ENCODE data around the gene C2orf76. TPM values are rescaled to one million over a fixed set of nuclear protein-coding genes. Genes with fewer than 3 reads are reported as not detected.

Gene C2orf76
- total and polyA plus RNA-seq, 7 donors = 4.1 to 9.3 (median 7.1) TPM

DNA sequence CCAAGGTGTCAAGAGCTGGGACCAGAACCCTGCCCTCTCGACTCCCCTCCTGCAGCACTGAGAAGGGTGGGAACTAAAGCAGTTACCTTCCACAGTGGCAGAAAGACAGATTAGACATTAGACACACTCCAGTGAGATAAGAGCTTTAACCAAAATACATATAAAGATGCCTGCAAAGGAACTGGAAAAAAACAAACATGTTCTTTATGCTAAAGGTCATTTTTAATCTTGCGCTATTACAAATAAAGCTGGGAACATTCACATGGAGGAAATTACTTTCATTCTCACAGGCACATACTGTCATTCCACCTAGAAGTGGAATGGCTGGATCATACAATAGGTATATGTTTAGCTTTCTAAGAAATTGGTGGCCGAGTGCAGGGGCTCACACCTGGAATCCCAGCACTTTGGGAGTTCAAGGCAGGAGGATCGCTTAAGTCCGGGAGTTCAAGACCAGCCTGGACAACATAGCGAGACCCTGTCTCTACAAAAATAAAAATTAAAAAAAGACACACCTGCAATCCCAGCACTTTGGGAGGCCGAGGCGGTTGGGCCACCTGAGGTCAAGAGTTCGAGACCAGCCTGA lies 41.9 kb downstream of the C2orf76 start:
- Histone ChIP-seq H3K27ac (no peak overlapping the region), H3K4me1 (no peaks in the 10 kb centered on the region), H3K4me3 (no peak overlapping the region), H3K9me3 (no peaks in the 10 kb centered on the region), H3K27me3 (ENCODE audit: insufficient read depth in 3 of 3, low read length in 2 of 3) (no peaks in the 10 kb centered on the region), H3K36me3 (ENCODE audit: insufficient read depth in 1 of 2, low read depth in 1 of 2) (no peaks in the 10 kb centered on the region)
- DNase-seq (no peak), ATAC-seq (no peak)
- WGBS, 3 donors = 91 to 96% (median 94%) methylated on average over 9 of the region's 9 CpGs
- intact Hi-C loops (cut with DNase I) = loop anchor here (5.0 to 10.0 kb wide), 2 partner anchors 43 to 150 kb away; partner anchors contain the start of genes C2orf76 (in 1 of the 2) and DBI (in 1 of the 2)
- TF ChIP-seq, protein P1, sequence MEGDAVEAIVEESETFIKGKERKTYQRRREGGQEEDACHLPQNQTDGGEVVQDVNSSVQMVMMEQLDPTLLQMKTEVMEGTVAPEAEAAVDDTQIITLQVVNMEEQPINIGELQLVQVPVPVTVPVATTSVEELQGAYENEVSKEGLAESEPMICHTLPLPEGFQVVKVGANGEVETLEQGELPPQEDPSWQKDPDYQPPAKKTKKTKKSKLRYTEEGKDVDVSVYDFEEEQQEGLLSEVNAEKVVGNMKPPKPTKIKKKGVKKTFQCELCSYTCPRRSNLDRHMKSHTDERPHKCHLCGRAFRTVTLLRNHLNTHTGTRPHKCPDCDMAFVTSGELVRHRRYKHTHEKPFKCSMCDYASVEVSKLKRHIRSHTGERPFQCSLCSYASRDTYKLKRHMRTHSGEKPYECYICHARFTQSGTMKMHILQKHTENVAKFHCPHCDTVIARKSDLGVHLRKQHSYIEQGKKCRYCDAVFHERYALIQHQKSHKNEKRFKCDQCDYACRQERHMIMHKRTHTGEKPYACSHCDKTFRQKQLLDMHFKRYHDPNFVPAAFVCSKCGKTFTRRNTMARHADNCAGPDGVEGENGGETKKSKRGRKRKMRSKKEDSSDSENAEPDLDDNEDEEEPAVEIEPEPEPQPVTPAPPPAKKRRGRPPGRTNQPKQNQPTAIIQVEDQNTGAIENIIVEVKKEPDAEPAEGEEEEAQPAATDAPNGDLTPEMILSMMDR (IDR thresholded peaks at IDR 0.05) = no peak

DNA sequence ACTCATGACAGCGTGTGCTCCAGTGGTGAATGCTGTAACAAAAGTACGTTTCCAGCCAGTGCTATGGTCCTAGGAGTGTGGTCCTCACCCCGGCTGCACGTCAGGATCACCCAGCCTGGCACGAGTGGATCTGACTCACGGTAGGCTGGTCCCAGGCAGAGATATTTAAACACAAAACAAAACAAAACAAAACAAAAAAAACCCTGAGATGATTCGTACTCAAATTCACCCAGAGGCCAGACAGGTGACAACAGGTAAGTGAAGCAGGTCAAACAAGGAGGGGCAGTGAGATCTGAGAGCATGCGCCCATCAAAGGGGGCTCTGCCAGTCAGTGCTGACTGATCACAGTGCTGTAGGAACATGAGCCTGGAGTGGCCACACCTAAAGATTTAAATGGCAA lies 43.2 kb downstream of the C2orf76 start:
- H3K27ac ChIP-seq = no peak overlapping the region
- H3K36me3 ChIP-seq (ENCODE audit: insufficient read depth in 1 of 2, low read depth in 1 of 2) = no peaks in the 10 kb centered on the region
- DNase-seq = no peak
- ATAC-seq = no peak
- H3K27me3 ChIP-seq (ENCODE audit: insufficient read depth in 3 of 3, low read length in 2 of 3) = no peaks in the 10 kb centered on the region
- no peaks in the 10 kb centered on the region for H3K9me3 ChIP-seq
- peaks cover 11% of the 10 kb centered on the region for H3K4me1 ChIP-seq
- H3K4me3 ChIP-seq = no peak overlapping the region
- TF ChIP-seq, protein P1 (IDR thresholded peaks at IDR 0.05) = no peak
- intact Hi-C loops (cut with DNase I) = loop anchor here in 1 of 2 donors (10.0 kb wide), 1 partner anchor 151 kb away; no protein-coding TSS in a partner anchor
- WGBS, 3 donors = 88 to 95% (median 89%) methylated on average over 8 of the region's 8 CpGs

DNA sequence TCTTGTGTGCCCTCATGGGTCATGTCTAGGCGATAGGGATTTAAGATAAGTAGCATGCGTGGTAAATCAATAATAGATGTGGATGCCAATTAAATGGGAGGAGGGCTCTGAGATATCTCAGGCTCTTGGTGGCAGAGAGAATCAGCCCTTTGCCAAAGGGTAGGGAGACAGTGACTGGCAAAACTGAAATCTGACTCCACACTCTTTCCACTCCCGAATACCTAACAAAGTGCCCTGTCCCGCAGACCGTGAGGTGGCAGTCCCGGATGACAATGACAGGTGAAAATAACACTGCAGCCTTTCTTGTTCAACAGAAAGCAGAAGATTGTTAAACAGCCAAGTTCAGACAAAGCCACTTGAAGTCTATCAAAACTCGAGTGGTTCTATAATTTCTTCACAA lies 47.0 kb downstream of the C2orf76 start:
- Histone ChIP-seq H3K36me3 (ENCODE audit: insufficient read depth in 1 of 2, low read depth in 1 of 2) (no peaks in the 10 kb centered on the region), H3K4me1 (peaks cover 20% of the 10 kb centered on the region), H3K9me3 (no peaks in the 10 kb centered on the region), H3K27me3 (ENCODE audit: insufficient read depth in 3 of 3, low read length in 2 of 3) (no peaks in the 10 kb centered on the region), H3K4me3 (peak overlapping the region; percentile 36), H3K27ac (peak overlapping the region; percentile 13)
- WGBS, 3 donors = 26 to 50% (median 43%) methylated on average over 7 of the region's 7 CpGs
- DNase-seq = no peak
- ATAC-seq = peak; percentile 78 to 87 (median 87)
- intact Hi-C loops (cut with DNase I) = no loop called here
- TF ChIP-seq, protein P1 (IDR thresholded peaks at IDR 0.05) = no peak

DNA sequence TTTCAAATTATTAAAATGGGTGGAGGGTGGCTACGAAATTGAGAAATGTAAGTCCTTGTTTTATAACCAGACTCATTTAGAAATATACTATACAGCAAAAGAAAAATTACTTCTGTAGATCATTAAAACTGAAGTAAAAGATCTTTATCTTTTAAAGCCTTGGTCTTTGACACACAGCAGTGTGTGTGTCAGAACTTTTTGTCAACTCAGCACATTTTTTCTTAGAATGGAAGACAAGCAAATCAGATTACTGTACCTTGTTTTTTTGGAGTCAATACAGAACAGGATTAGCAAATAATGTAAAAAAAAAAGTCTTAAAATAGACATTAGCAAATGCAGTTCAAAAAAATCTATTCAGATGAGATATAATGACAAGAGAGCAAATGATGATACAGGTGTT lies 49.1 kb downstream of the C2orf76 start:
- DNase-seq (no peak), ATAC-seq (no peak)
- H3K9me3 ChIP-seq = no peaks in the 10 kb centered on the region
- H3K27me3 ChIP-seq (ENCODE audit: insufficient read depth in 3 of 3, low read length in 2 of 3) = no peaks in the 10 kb centered on the region
- no peaks in the 10 kb centered on the region for H3K36me3 ChIP-seq (ENCODE audit: insufficient read depth in 1 of 2, low read depth in 1 of 2)
- 97 to 98% (median 97%) methylated on average over 1 of the region's 1 CpG for WGBS, 3 donors
- H3K4me3 ChIP-seq = no peak overlapping the region
- no peak overlapping the region for H3K27ac ChIP-seq
- H3K4me1 ChIP-seq = peaks cover 26% of the 10 kb centered on the region
- intact Hi-C loops (cut with DNase I) = no loop called here
- TF ChIP-seq, protein P1 (IDR thresholded peaks at IDR 0.05) = no peak

DNA sequence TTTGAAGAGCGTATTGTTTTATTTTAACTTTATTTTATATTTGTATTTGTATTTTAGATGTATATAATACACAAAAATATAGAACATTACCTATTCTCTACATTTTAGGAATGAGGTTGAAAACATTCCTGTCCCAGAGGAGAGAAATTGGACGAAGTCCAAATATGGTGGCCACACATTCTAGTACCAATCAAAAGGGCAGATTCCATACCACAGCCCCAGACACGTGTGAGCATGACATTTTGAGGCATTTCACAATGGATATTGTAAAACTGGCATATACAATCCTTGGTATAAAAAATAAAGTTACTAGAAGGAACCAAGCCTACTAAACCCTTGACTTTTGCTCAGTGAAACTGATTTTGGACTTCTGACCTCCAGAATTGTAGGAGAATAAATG lies 50.6 kb downstream of the C2orf76 start:
- Histone ChIP-seq H3K4me3 (no peak overlapping the region), H3K9me3 (no peaks in the 10 kb centered on the region), H3K27ac (no peak overlapping the region), H3K27me3 (ENCODE audit: insufficient read depth in 3 of 3, low read length in 2 of 3) (no peaks in the 10 kb centered on the region), H3K36me3 (ENCODE audit: insufficient read depth in 1 of 2, low read depth in 1 of 2) (no peaks in the 10 kb centered on the region), H3K4me1 (peaks cover 26% of the 10 kb centered on the region)
- DNase-seq (no peak), ATAC-seq (no peak)
- TF ChIP-seq, protein P1 (IDR thresholded peaks at IDR 0.05) = no peak
- WGBS, 3 donors = 60 to 66% (median 64%) methylated on average over 3 of the region's 3 CpGs
- intact Hi-C loops (cut with DNase I) = no loop called here
